Iris pigment epithelial cell (primary cell): ENCODE measurements around the gene PROSER2.

ENCODE experiments used
- DNase-seq: peaks from one replicate; pipeline ENCODE4 v3.0.0-alpha.2; 2011; ENCODE audit warnings: low read depth

PROSER2 gene

DNA sequence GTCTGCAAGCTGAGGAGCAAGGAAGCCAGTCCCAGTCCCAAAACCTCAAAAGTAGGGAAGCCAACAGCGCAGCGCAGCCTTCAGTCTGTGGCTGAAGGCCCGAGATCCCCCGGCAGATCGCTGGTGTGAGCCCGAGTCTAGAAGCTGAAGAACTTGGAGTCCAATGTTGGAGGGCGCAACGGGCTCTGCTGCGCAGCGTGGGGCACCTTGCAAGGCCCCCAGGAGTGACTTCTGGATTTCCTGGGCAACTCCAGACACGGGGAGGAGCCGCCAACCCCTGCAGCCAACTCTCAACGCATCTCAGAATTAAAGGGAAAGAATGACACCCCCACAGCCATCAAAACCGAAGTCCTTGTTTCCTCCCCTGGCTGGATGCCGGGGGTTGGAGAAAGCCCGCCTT lies 18.8 kb upstream of the PROSER2 start:
- DNase-seq: no peak

DNA sequence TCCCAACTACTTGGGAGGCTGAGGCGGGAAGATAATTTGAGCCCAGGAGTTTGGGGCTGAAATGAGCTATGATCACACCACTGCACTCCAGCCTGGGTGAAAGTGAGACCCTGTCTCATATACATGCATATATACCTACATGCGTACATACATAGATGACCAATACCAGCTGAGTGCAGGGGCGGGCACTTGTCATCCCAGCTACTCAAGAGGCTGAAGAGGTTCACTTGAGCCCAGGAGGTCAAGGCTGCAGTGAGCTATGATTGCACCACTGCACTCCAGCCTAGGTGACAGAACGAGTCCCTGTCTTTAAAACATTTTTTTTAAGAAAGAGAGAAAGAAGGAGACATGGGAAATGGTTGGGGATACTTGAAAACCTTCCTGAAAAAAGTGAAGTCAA lies 17.4 kb upstream of the PROSER2 start:
- no peak for DNase-seq

DNA sequence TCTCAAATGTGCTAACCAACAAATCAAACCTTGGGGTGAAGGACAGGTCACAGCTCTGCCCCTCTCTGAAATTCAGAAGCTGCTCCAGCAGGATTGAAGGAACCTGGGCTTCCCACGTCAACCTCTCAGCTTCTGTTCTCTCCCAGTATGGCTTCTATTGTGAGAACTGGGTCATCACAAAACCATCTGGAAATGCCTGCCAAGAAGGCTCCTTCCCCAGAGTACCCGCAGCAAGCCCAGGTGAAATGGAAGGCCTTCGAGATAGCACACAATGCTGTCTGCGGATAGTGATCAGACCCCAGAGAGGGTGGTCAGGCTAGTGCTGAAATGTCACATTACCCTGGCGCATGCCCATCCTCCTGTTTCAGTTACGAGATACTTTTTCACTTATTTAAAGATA lies 16.4 kb upstream of the PROSER2 start:
- no peak for DNase-seq

DNA sequence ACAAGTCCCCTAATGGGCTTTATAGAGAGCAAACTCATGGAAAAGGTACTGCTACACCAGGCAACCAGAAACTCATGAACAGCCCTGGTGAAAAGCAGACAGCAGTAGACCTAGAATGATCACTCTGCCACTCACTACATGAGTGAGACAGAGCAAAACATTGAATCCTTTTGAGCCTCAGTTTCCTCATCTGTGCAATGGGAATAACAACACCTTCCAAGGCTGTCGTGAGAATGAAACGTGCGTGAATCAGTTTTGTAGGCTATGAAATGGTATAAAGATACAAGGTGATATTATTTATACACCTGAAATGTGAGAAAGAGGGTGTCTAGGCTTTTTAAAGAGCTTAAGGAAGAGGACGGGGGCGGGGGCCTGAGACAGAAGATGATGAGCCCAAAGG lies 14.3 kb upstream of the PROSER2 start:
- DNase-seq: no peak

DNA sequence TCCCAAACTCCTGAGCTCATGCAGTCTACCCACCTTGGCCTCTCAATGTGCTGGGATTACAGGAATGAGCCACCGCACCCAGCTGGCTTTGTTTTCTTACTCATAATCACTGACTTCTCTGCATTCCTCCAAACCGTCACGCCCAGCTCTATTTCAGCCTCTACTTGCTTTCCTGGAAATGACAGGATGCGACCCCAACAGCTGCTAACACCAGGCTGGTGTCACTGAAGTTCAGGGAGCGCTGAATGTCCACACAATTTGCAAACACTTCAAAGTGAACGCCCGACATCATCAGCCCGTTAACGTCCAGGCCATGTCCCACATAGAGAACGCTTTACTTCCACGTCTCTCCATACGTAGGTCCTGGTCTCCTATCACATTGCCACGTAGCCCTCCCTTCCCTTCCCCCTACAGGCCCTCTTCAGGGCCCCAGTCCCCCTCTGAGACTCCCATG lies 12.8 kb upstream of the PROSER2 start:
- DNase-seq: peak; percentile 49

DNA sequence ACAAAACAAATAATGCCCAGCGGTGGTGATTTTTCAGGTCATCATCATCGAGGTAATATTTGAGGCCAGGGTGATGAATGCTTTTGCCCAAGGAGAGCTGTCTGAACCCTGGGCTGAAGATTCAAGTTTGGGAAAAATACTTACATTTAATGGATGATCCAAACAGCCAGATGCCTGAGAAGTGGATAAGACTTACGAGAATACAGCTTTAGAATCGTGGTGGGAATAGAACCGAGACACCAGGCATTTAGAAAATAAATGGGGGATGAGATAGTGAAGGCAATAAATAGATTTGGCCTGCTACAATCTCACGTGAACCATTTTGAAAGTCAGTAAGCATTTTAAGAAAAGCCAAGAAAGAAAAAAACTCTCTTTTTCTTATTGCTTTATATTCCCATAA lies 12.2 kb upstream of the PROSER2 start:
- no peak for DNase-seq

DNA sequence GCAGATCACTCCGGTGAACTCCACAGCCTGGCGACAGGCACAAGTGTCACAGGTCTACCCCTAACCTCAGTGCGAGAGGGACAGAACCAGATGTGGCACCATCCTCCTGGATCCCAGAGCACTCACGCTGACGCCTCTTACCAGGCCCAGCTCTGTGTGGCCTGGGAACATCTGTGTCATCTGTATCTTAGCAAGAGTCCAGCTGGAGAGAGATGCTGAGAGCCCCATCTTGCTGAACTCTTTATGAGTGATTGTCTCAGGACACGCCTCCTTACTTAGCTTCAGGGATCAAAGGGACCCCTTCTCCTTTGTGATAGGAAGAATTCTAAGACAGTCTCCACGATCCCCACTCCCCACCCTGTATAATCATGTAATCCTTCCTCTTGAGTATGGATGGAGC lies 10.0 kb upstream of the PROSER2 start:
- no peak for DNase-seq

DNA sequence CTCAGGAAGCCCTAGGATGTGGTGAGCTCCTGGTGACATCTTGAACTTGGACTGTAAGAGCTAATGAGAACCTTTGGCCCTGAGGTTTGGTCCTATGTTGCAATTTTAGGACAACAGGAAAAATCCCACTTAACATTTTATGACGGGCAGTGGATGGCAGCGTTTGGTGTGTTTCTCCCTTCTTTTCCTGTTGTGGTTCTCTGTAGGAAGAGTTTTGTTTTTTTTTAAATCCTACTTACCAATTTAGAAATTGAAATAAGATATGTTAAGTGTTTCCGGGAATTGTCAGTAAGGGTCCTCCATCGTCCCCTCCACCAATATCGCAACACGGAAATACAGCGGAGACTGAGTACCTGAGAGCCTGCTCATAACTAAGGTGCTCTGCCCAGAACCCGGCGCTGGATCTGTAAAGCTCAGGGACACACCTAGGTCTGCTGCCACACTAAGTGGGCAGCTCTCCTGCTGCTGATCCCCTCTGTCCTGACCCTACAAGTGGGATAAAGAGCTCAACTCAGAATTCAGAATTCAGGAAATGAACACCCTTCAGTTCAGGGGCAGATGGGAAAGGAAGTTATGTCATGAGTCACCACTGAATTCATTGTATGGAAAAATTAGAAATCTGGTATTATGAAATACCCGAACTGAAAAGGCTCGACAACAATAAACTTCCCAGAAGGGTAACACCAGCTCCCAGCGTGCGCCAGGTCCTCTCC lies 9.1 kb upstream of the PROSER2 start:
- peak; percentile 59 for DNase-seq

DNA sequence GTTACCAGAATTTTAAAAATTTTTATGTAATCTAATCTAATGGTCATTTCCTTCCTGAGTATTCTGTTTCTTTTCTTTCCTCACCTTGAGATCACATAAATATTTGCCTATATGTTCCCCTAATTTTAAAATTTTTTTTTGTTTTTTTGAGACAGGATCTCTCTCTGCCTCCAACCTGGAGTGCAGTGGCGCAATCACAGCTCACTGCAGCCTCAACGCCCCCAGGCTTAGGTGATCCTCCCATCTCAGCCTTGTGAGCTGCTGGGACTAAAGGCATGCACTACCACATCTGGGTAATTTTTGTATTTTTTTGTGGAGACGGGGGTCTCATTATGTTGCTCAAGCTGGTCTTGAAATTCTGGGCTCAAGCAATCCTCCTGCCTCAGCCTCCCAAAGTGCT lies 4.1 kb upstream of the PROSER2 start:
- no peak for DNase-seq

DNA sequence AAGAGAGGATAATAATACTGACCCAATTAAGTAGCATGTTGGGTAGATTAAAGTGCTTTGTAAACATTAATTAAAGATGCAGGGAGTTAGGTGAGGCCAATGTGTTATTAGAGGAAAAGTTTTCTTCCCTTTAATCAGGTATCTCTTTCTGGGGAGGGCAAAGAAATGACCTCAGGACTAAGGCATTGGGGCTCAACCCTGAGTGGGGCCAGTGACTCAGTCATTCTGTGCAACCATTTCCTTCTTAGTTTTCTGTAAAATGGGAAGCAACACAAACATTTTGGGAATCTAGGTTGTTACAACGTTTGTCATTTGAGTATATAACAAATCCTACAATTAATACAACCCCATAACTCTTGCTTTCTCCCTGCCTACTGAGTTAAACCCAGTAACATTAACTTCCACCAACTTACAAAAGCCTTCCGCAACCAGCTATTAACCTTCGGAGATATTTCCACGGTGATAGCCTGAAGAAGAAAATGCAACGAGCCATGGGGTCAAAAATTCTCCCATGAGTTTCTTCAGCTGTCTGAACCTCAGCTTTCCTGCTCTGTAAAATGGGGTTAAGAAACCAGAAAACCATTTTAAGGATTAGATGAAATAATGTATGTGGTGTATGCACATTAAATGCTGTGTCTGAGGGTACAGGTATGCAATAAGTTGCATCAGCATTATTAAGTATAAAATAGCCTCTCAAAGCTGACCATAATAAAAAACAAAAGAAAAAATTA lies 965 bp upstream of the PROSER2 start:
- no peak for DNase-seq

DNA sequence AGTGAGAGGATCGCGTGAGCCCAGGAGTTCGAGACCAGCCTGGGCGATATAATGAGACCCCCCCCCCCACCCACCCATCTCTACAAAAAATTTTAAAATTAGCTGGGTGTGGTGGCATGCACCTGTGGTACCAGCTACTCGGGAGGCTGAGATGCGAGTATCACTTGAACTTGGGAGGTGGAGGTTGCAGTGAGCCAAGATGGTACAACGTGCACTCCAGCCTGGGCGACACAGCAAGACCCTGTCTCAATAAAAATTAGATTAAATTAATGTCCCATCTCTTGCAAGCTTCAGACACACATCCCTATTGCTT lies 391 bp upstream of the PROSER2 start:
- DNase-seq: no peak

DNA sequence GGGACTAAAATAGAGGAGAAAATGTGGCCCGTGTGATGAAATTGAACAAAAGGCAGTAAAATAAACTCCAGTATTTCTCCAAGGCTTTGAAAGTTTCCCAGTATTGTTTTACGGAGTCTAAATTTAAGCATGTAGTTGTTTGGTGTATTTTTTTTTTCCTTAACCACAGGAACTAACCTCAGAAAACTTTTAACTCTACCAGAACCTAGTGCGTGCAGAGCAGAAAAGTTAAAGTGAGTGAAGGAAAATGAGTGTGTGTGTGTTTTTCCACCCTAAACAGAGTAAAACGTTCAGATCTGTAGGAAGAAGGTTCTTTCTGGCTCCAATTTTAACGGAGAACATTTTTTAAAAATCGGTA lies 812 bp downstream of the PROSER2 start:
- peak; percentile 30 for DNase-seq

DNA sequence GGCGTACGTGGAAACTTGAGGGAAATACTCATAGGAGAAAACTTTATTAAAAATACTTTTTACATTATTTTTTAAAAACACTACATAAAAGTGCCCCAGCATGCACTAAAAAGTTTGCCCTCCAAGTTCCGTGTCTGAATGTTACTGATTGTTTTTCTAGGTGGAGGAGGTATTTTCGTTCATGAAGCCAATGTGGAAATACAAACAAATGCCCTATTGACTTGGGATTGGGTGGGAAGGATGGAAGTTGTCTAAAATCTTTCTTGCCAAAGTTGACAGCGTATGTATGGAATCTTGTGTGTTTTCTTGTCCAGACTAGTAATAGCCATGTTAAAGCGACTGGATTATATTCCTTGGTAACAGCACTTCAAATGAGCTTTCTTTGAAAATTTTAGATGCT lies 1.2 kb downstream of the PROSER2 start:
- no peak for DNase-seq

DNA sequence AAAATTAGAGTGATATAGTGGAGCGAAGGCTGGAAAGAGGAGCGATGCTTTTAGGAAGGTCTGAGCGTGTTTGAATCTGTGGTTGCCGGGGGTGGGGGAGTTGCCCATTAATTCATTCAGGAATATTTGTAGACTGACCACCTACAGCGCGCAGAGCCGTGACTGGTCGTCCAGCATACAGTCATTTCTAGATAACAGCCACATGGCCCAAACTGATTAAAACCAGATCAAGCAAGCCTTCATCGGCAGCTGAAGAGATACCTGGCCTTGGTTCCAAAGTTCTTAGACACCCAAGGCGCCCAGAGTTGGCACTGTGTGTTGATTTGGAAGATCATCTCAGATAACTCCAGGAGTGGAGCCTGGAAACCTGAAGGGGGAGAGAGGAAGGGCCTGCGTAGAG lies 1.7 kb downstream of the PROSER2 start:
- no peak for DNase-seq

DNA sequence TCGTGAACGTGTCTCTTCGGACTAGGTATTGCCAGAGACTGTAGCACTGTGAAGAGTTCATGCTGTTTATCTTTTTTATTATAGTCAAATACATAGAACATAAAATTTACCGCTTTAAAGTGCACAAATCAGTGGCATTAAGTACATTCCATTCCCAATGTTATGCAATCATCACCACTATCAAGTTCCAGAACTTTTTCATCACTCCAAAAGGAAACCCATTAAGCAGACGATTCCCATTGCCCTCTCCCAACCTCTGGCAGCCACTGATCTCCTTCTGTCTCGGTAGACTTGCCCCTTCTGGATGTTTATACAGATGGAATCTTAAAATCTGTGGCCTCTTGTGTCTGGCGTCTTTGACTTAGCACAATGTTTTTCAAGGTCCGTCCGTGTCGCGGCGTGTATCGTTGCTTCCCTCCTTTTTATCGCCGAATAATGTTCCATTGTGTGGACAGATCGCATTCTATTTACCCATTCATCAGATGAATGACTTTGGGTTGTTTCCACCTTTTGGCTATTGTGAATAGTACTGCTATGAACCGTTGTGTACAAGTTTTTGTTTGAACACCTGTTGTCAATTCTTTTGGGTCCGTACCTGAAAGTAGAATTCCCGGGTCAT lies 2.7 kb downstream of the PROSER2 start:
- DNase-seq: no peak

DNA sequence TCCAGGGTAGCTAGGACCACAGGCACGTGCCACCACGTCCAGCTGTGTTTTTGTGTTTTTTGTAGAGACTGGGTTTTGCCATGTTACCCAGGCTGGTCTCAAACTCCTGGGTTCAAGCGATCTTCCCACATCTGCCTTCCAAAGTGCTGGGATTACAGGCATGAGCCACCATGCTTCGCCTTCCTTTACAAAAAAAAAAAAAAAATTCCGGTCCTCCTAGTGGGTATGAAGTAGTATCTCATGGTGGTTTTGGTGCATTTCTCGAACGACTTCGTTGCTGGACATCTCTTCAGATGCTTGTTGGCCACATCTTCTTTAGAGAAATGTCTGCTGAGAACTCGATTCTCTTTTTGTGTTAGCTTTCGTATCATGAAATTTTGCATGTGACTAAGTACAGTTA lies 3.9 kb downstream of the PROSER2 start:
- DNase-seq: no peak

DNA sequence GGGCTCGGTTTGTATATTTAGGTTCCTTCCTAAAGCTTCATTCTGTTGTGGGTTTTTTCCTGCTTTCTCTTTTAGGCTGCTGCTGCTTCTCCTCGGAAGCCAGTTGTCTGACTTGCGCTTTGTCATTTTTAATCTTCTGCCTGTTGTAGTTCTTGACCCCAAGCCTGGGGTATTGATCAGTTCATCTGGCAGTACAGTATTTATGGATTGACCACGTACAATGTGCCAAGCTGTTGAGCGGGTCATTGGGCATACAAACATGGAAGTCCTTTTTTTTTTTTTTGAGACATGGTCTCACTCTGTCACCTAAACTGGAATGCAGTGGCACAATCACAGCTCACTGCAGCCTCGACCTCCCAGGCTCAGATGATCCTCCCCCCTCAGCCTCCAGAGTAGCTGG lies 4.3 kb downstream of the PROSER2 start:
- no peak for DNase-seq

DNA sequence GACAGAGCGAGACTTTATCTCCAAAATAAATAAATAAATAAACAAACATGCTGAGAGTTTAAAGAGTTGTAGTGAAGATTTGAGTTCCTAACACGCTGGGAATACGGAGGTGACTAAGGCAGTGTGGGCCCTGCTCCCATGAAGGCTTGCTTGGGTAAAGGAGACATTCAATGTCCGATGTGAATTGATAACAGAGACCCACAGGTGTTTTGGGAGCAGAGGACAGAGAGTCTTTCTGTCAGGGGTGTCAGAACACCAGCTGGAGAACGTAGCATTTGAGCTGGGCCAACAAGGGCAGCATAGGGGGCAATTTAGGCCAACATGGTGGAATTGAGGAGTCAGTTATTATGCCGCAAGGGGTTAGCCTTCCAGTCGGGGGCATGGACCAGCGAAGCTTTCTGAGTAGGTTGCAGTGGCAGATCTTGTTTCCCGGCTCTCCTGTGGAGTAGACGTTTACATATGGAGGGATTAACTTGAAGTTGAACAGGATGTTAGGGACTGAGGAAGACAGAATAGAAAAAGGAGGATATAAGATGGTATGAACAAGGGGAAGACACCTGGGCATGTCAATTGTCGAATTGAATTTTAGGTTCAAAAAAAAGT lies 5.6 kb downstream of the PROSER2 start:
- DNase-seq: no peak

DNA sequence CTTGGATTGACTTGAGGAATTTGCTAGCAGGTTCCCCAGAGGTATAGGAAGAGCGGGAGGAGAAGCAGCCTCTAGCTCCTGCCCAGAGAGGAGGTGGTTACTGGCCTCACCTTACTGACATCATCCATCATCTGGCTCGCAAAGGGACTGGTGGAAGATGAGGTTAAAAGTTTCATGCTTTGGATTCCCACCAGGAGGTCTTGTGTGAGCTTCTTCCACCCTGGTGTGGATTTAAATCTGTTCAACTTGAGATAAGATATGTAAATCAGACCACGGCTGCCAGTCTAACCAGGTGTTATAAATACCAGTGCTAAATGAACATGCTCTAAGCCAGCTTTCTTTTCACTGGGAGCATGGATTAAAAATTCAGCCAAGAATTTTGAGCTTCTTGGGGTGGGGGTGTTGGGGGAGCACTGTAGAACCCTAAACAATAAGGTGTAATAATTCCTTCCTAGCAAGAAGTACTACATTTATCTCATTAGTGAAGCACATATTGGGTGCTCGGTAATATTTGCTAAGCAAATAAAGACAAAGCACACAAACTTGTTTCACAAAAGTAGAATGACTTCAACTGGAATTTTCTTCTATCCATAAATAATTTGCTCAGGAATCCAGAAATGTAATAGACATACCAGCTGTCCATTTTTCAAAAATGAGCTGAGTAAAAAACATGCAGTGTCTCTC lies 7.8 kb downstream of the PROSER2 start:
- no peak for DNase-seq

DNA sequence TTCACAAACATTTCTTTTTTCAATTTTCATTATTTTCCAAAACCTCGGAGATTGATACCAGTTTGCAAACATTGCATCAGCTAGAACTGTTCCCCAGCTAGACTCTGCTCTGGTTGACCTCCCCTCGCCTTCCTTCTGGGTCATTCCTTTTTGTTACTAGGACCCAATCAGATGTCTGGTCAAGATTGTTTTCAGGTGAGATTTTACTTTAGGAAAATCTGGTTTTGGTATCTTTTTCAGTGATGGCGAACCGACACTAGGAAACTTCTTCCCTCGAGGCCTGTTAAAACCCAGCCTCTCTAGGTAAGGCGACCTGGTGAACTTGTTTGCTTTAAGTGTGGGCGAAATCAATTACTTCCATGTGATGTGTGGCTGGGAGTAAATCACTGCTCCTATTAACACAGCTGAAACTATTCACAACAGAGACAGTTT lies 8.4 kb downstream of the PROSER2 start:
- DNase-seq: no peak

DNA sequence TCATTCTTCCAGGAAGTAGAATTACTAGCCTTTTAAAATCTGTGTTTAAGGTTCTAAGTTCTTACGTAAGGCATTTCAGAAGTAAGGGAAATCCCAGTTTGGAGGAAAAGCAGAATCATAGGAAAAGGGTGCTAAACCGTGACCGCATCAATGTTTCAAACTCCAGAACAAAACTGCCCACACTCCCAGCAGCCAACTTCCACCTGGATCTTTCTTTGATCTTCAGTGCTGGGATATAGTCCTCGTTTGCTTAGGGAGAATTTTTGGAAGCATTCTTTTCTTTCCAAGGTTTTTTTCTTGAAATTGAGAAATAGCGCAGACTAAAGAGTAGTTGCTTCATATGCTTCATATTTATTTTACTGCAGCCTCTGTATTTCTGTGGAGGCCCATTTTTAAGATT lies 8.9 kb downstream of the PROSER2 start:
- DNase-seq: no peak

DNA sequence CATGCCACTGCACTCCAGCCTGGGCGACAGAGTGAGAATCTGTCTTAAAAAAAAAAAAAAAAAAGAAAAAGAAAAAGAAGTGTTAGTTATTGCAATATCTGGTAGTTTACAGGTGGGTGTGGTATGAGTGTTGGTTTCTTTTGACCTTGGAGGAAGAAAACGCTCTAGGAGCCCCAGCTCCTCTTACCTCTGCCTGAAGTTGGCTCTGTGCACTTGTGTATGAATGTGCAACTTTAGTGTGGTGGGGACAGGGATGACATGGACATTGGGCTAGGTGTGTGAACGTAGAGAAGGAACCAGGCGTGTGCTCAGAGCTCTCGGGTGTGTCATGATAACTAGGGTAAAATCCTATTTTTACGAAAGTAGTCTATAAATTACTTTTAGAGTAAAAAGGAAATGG lies 11.9 kb downstream of the PROSER2 start:
- DNase-seq: no peak

DNA sequence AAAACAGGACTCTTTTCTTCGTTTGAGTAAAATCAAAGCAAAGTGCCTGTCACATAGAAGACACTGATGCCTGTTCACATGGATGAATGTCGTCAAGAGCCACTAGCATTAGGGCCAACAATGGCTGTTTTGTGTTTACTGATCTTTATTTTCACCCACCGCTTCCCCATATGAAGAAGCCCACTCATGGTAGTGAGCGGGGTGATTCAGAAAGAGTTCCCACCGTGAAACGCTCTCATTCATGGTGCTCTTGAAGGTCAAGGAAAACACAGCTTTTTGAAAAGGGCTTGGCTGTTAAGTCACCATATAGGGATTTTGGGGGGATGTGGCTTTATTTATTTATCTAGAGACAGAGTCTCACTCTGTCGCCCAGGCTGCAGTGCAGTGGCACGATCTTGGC lies 12.5 kb downstream of the PROSER2 start:
- no peak for DNase-seq
